GM23338 (cell line): ENCODE data around the gene XAB2. TPM values are rescaled to one million over a fixed set of nuclear protein-coding genes. Genes with fewer than 3 reads are reported as not detected.

Experiments used
- REST ChIP-seq: IDR thresholded peaks from one replicate; pipeline ENCODE4 v1.6.1; 2018; ENCODE audit warnings: antibody characterized with exemption; ENCODE audit not compliant: unreplicated experiment
- ZNF462 ChIP-seq: fragments of 250-450 bp; sonication (Bioruptor Pico); IDR thresholded peaks from 2 replicates; pipeline ENCODE4 v1.5.0; 2020; ENCODE audit warnings: mild to moderate bottlenecking, moderate library complexity
- polyA plus RNA-seq: library from polyadenylated mRNA; unstranded; fragments of >200 nt; fragmentation: Nextera tagmentation; extraction: Ambion mirVana; gene quantifications from 2 replicates; pipeline ENCODE4 v1.2.1, GENCODE V29; 2016
- total RNA-seq: library from RNA; depleted of rRNA; stranded (reverse); fragments of >200 nt; shearing (Covaris generic); gene quantifications from 2 replicates; pipeline ENCODE4 v1.2.3, GENCODE V29; 2014

The XAB2 gene
- total and polyA plus RNA-seq, 2 experiments from 2014 or later, result 18.4 to 69.0 TPM

DNA sequence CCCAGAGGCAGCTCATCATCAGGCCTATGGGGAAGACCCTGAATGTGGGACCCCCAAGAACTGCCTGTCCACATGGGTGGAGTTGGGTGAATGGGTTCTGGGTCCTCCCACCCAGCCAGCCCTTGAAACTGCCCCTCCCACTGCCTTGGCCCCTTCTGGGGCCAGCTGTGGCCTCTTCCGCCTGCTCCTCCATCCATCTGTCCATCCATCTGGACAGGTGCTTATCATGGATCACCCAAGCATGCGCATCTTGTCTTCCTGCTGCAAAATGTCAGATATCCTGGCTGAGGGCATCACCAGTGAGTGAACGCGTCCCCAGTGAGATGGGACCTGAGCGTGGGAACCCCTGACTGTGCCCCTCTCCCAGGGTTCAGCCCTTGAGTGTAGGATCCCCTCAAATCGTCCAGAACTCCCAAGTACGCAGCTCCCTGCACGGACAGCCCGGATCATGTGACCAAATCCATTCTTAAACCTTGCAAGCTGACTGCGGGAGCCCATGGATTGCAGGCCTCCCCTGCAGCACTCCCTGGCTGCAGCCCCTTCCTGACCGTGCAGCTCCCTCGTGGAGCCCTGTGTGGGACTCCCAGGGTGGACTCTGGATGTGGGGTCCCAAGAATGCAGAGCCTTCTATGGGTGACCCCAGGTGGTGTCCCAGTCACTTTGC, 9.6 kb upstream of the XAB2 start (continued):
- no peak for TF ChIP-seq ZNF462 (CRISPR knock-in tag)
- no peak for TF ChIP-seq REST
